ENCODE measurements around the gene PRSS12. TPM values are rescaled to one million over a fixed set of nuclear protein-coding genes. Genes with fewer than 3 reads are reported as not detected.
"Not testable (repeated sequence)": the region's sequence is repeated elsewhere in the genome, so short reads cannot be mapped to it uniquely, and the experiment has no call there.

The PRSS12 gene
- total RNA-seq, 2 donors from 2014 or later = 0.12 TPM; not detected in 1

- no peaks in the 10 kb centered on the region for H3K27me3 ChIP-seq
- H3K4me3 ChIP-seq = no peak overlapping the region
- H3K4me1 ChIP-seq = no peaks in the 10 kb centered on the region
- no peaks in the 10 kb centered on the region for H3K9me3 ChIP-seq
- TF ChIP-seq CTCF (IDR thresholded peaks at IDR 0.05) = no peak
- DNase-seq (ENCODE audit: low spot score) = no peak
- no peak overlapping the region for H3K27ac ChIP-seq
- H3K36me3 ChIP-seq = no peaks in the 10 kb centered on the region
Observed at GRCh38 chr4:118313098-118313497, 39.7 kb downstream of the PRSS12 start.

GRCh38 chr4:118308306-118309030, 44.3 kb downstream of the PRSS12 start:
- no peak overlapping the region for H3K4me3 ChIP-seq
- no peak overlapping the region for H3K27ac ChIP-seq
- TF ChIP-seq CTCF (IDR thresholded peaks at IDR 0.05) = no peak
- no peaks in the 10 kb centered on the region for H3K36me3 ChIP-seq
- H3K27me3 ChIP-seq = no peaks in the 10 kb centered on the region
- no peak for DNase-seq (ENCODE audit: low spot score)
- H3K4me1 ChIP-seq = no peaks in the 10 kb centered on the region
- H3K9me3 ChIP-seq = no peaks in the 10 kb centered on the region

GRCh38 chr4:118307643-118308042, 45.2 kb downstream of the PRSS12 start:
- Histone ChIP-seq H3K36me3 (no peaks in the 10 kb centered on the region), H3K4me3 (no peak overlapping the region), H3K27me3 (no peaks in the 10 kb centered on the region), H3K4me1 (no peaks in the 10 kb centered on the region), H3K27ac (no peak overlapping the region), H3K9me3 (no peaks in the 10 kb centered on the region)
- no peak for TF ChIP-seq CTCF (IDR thresholded peaks at IDR 0.05)
- no peak for DNase-seq (ENCODE audit: low spot score)

GRCh38 chr4:118299619-118300018, 53.2 kb downstream of the PRSS12 start:
- not testable (repeated sequence) for H3K4me1 ChIP-seq; H3K27ac ChIP-seq; DNase-seq (ENCODE audit: low spot score); H3K27me3 ChIP-seq; H3K36me3 ChIP-seq; H3K4me3 ChIP-seq; H3K9me3 ChIP-seq

GRCh38 chr4:118296729-118297128, 56.1 kb downstream of the PRSS12 start:
- TF ChIP-seq CTCF (IDR thresholded peaks at IDR 0.05) = no peak
- Histone ChIP-seq H3K4me3 (no peak overlapping the region), H3K9me3 (no peaks in the 10 kb centered on the region), H3K27ac (no peak overlapping the region), H3K36me3 (no peaks in the 10 kb centered on the region), H3K27me3 (no peaks in the 10 kb centered on the region), H3K4me1 (no peaks in the 10 kb centered on the region)
- DNase-seq (ENCODE audit: low spot score) = no peak

- Histone ChIP-seq H3K9me3 (no peaks in the 10 kb centered on the region), H3K27ac (no peak overlapping the region), H3K36me3 (no peaks in the 10 kb centered on the region), H3K4me3 (no peak overlapping the region), H3K4me1 (no peaks in the 10 kb centered on the region), H3K27me3 (no peaks in the 10 kb centered on the region)
- DNase-seq (ENCODE audit: low spot score) = no peak
- no peak for TF ChIP-seq CTCF (IDR thresholded peaks at IDR 0.05)
Observed at GRCh38 chr4:118290951-118291350, 61.9 kb downstream of the PRSS12 start.
